ENCODE data around the gene GNAZ.

- TF ChIP-seq CTCF (IDR thresholded peaks at IDR 0.05) = no peak
- TF ChIP-seq POLR2A (IDR thresholded peaks at IDR 0.05) = no peak
Observed at GRCh38 chr22:23127788-23128187, 57.5 kb downstream of the GNAZ start.

Data from esophagus squamous epithelium (tissue), 4 donors.